Endothelial cell of umbilical vein (primary cell): ENCODE results near the gene MACROD2. TPM values are rescaled to one million over a fixed set of nuclear protein-coding genes. Genes with fewer than 3 reads are reported as not detected.
A peak's percentile ranks its signal among the peaks of the same experiment; 100 is the strongest.

Source experiments
- BruUV-seq: library from RNA; stranded (reverse); fragments of 400-500 nt; replicated peaks from 2 replicates; lab custom pipeline; 2021; lab: Mats Ljungman, UMichigan
- CTCF ChIA-PET: fragments of 300-600, 350-600 bp; sonication (Branson Sonifier 250); formaldehyde crosslinking; loops from one replicate; lab custom pipeline; 2021; ENCODE audit warnings: antibody characterized with exemption, inconsistent platforms; lab: Charles Lee
- POLR2A ChIA-PET: fragments of 300-600, 350-600 bp; sonication (Branson Sonifier 250); formaldehyde crosslinking; loops from one replicate; lab custom pipeline; 2021; ENCODE audit warnings: antibody characterized with exemption, inconsistent platforms; lab: Charles Lee
- DNase-seq: peaks from one replicate; pipeline ENCODE4 v3.0.0-alpha.2; 2011; ENCODE audit warnings: low read depth, low spot score
- FAIRE-seq: peaks from 2 replicates; lab custom pipeline; 2011; peaks lifted over from hg19 to GRCh38; lab: Jason Lieb, UNC
- H2AFZ ChIP-seq: 2 replicates; pipeline ENCODE4 v1.6.0; 2012; ENCODE audit warnings: low read depth, low read length, control low read depth, inconsistent platforms
- H3K27ac ChIP-seq: 2 replicates; pipeline ENCODE4 v1.5.1; 2011; ENCODE audit warnings: low read depth, mild to moderate bottlenecking, control low read depth, low read length, moderate library complexity; ENCODE audit not compliant: insufficient read depth
- H3K27me3 ChIP-seq, 2 experiments: 2 replicates each; pipeline versions ENCODE4 v1.6.0 to v1.6.1; 2011; ENCODE audit warnings: low read length in 2 of 2, mixed read lengths in 1 of 2; ENCODE audit not compliant: control insufficient read depth in 2 of 2, insufficient read depth in 2 of 2
- H3K36me3 ChIP-seq, 2 experiments: 2 replicates in 1 of 2; 3 replicates in 1 of 2; pipeline ENCODE4 v1.5.1; 2011; ENCODE audit warnings: low read length in 2 of 2, mild to moderate bottlenecking in 1 of 2, moderate library complexity in 1 of 2; ENCODE audit not compliant: control insufficient read depth in 2 of 2, insufficient read depth in 2 of 2; ENCODE audit errors: extremely low read depth in 1 of 2
- H3K4me1 ChIP-seq: 3 replicates; pipeline ENCODE4 v1.5.1; 2011; ENCODE audit warnings: mild to moderate bottlenecking, low read length; ENCODE audit not compliant: control insufficient read depth, insufficient read depth; ENCODE audit errors: extremely low read depth
- H3K4me2 ChIP-seq: 2 replicates; pipeline ENCODE4 v1.6.1; 2011; ENCODE audit warnings: low read length, control low read depth, mixed read lengths; ENCODE audit not compliant: insufficient read depth
- H3K4me3 ChIP-seq, 3 experiments: fragments of 200-600 bp in 1 of 3; sonication (generic), shearing (Covaris generic) in 1 of 3; replicated peaks in 1 of 3; 2 replicates each; pipeline ENCODE4 v1.5.1; 2011 to 2016; ENCODE audit warnings: control low read depth in 3 of 3, low read length in 3 of 3, mild to moderate bottlenecking in 2 of 3, inconsistent platforms in 1 of 3, low read depth in 1 of 3, moderate library complexity in 1 of 3; ENCODE audit not compliant: insufficient read depth in 1 of 3
- H3K79me2 ChIP-seq: 2 replicates; pipeline ENCODE4 v1.6.0; 2012; ENCODE audit warnings: low read length, inconsistent platforms; ENCODE audit not compliant: control insufficient read depth, insufficient read depth
- H3K9ac ChIP-seq: replicated peaks from 2 replicates; pipeline ENCODE3; 2011; ENCODE audit warnings: low read length, control low read depth; ENCODE audit not compliant: insufficient read depth; ENCODE audit errors: extremely low read depth
- H3K9me1 ChIP-seq: replicated peaks from 3 replicates; pipeline ENCODE4 v1.6.0; 2011; ENCODE audit warnings: mild to moderate bottlenecking, low read length; ENCODE audit not compliant: control insufficient read depth, insufficient read depth; ENCODE audit errors: extremely low read depth
- H3K9me3 ChIP-seq: replicated peaks from 2 replicates; pipeline ENCODE4 v1.5.1; 2012; ENCODE audit warnings: low read length, inconsistent platforms; ENCODE audit not compliant: control insufficient read depth, insufficient read depth
- H4K20me1 ChIP-seq: replicated peaks from 2 replicates; pipeline ENCODE3; 2011; ENCODE audit warnings: mild to moderate bottlenecking, low read length; ENCODE audit not compliant: control insufficient read depth, insufficient read depth; ENCODE audit errors: extremely low read depth
- CTCF ChIP-seq, 2 donors: IDR thresholded peaks; 1 replicate in 1 of 2; 2 replicates in 1 of 2; pipeline ENCODE4 v1.5.1; 2011; ENCODE audit warnings: low read length in 2 of 2, mild to moderate bottlenecking in 2 of 2, moderate library complexity in 2 of 2, control low read depth in 1 of 2, inconsistent platforms in 1 of 2, low read depth in 1 of 2; ENCODE audit not compliant: insufficient read depth in 1 of 2; ENCODE audit errors: extremely low read depth in 1 of 2
- EZH2 ChIP-seq: IDR thresholded peaks from 2 replicates; pipeline ENCODE4 v1.6.1; 2012; ENCODE audit warnings: borderline replicate concordance, low read depth, mild to moderate bottlenecking, moderate library complexity, low read length, inconsistent platforms; ENCODE audit not compliant: severe bottlenecking
- FOS ChIP-seq: IDR thresholded peaks from 2 replicates; pipeline ENCODE4 v1.6.1; 2011; ENCODE audit warnings: mild to moderate bottlenecking, low read length, moderate library complexity, borderline replicate concordance; ENCODE audit not compliant: insufficient read depth
- GATA2 ChIP-seq: IDR thresholded peaks from 2 replicates; pipeline ENCODE4 v1.7.0; 2011; ENCODE audit warnings: low read depth, mild to moderate bottlenecking, moderate library complexity, mixed read lengths, low read length; ENCODE audit not compliant: insufficient read length, insufficient read depth
- JUN ChIP-seq: IDR thresholded peaks from 2 replicates; pipeline ENCODE4 v1.6.1; 2011; ENCODE audit warnings: borderline replicate concordance, low read depth; ENCODE audit not compliant: insufficient read length, insufficient read depth
- MAX ChIP-seq: IDR thresholded peaks from 2 replicates; pipeline ENCODE4 v1.6.1; 2011; ENCODE audit not compliant: insufficient read depth, insufficient read length
- MYC ChIP-seq: IDR thresholded peaks from one replicate; pipeline ENCODE4 v1.6.1; 2011; ENCODE audit warnings: mild to moderate bottlenecking, low read depth, low read length
- POLR2A ChIP-seq: IDR thresholded peaks from 2 replicates; pipeline ENCODE4 v1.6.1; 2012; ENCODE audit warnings: low read depth, mild to moderate bottlenecking, control low read depth, low read length
- POLR2AphosphoS5 ChIP-seq: IDR thresholded peaks from 2 replicates; pipeline ENCODE4 v1.6.1; 2012; ENCODE audit warnings: low read depth, mild to moderate bottlenecking, control low read depth, low read length, moderate library complexity; ENCODE audit not compliant: insufficient read depth
- dilution Hi-C: fragments of 300-500 bp; cut with MboI; formaldehyde crosslinking; loops from one replicate; pipeline ENCODE4 v1.15.0; 2019; ENCODE audit warnings: low sequenced_read_pairs; ENCODE audit not compliant: extremely low pct_ligation_motif_present
- intact Hi-C: fragments of 100-400 bp; cut with micrococcal nuclease; formaldehyde crosslinking; loops from one replicate; pipeline ENCODE4 v1.10.0; 2022
- polyA plus RNA-seq, 4 experiments: library from polyadenylated mRNA; depleted of rRNA in 3 of 4; stranded (reverse) in 3 of 4; unstranded in 1 of 4; fragments of >200 nt; gene quantifications; 2 replicates each; pipeline versions ENCODE4 v1.2.1 to v1.2.3, GENCODE V29; 2011 to 2012; ENCODE audit warnings: missing spikeins in 1 of 4
- total RNA-seq: library from RNA; stranded (reverse); gene quantifications from 2 replicates; pipeline ENCODE4 v1.2.3, GENCODE V29; 2021

MACROD2 gene
- total and polyA plus RNA-seq, 2 donors (not counting 3 experiments of a cell fraction or from before 2014, with no cell fraction given): 0.11 to 0.73 TPM

- no TSS peak for BruUV-seq
- H3K9me1 ChIP-seq: no peaks in the 10 kb centered on the region
- intact Hi-C loops: loop anchor here (1.0 kb wide), 1 partner anchor 11 kb away; no protein-coding TSS in a partner anchor
- H2AFZ ChIP-seq: no peak overlapping the region
- H3K9me3 ChIP-seq: no peaks in the 10 kb centered on the region
- no peak for TF ChIP-seq CTCF (IDR thresholded peaks at IDR 0.05; ENCODE audit: extremely low read depth in 1 of 2, insufficient read depth in 1 of 2, low read depth in 1 of 2, low read length in 2 of 2)
- peak; percentile 43 for TF ChIP-seq POLR2AphosphoS5
- TF ChIP-seq MYC: no peak
- peak; percentile 80 for TF ChIP-seq JUN
- peak; percentile 92 for TF ChIP-seq GATA2
- TF ChIP-seq EZH2: no peak
- TF ChIP-seq FOS: peak; percentile 94
- no peak for TF ChIP-seq MAX
- no peak for TF ChIP-seq POLR2A
- POLR2A ChIA-PET: no interaction called here
- dilution Hi-C loops: no loop called here
- H3K79me2 ChIP-seq: no peaks in the 10 kb centered on the region
- no peak overlapping the region for H3K4me3 ChIP-seq
- peaks cover 7% of the 10 kb centered on the region for H3K4me1 ChIP-seq
- H4K20me1 ChIP-seq: no peaks in the 10 kb centered on the region
- CTCF ChIA-PET: interaction anchor here (1.2 kb wide), 1 partner anchor 46 kb away, joined by 3 read pairs; no protein-coding TSS in a partner anchor
- DNase-seq: peak; percentile 60
- peak; percentile 83 for FAIRE-seq
- no peak overlapping the region for H3K9ac ChIP-seq
- H3K27ac ChIP-seq: peak overlapping the region; percentile 43
- H3K4me2 ChIP-seq: peak overlapping the region; percentile 17
- no peaks in the 10 kb centered on the region for H3K36me3 ChIP-seq
- no peaks in the 10 kb centered on the region for H3K27me3 ChIP-seq
These were observed 1002.5 kb downstream of the MACROD2 start for GRCh38 chr20:14997791-14998190.
